Panc1 (cell line): Measurements from ENCODE around the gene RNU2-63P. TPM values are rescaled to one million over a fixed set of nuclear protein-coding genes. Genes with fewer than 3 reads are reported as not detected.

Experiments
- ATAC-seq: fragments of 200-7000 bp; cut with Tn5 transposase; 2 replicates; pipeline ENCODE4 v1.9.1; 2020; ENCODE audit warnings: mild to moderate bottlenecking, moderate library complexity
- BruUV-seq: library from RNA; stranded (reverse); fragments of 400-500 nt; replicated peaks from 2 replicates; lab custom pipeline; 2021; lab: Mats Ljungman, UMichigan
- CTCF ChIA-PET: fragments of 300-600 bp; sonication (Branson Sonifier 250); formaldehyde crosslinking; loops from one replicate; lab custom pipeline; 2022; ENCODE audit warnings: antibody characterized with exemption; lab: Charles Lee
- POLR2A ChIA-PET: fragments of 300-600 bp; sonication (Branson Sonifier 250); formaldehyde crosslinking; loops from one replicate; lab custom pipeline; 2022; ENCODE audit warnings: antibody characterized with exemption; lab: Charles Lee
- DNase-seq: peaks from one replicate; pipeline ENCODE4 v3.0.0-alpha.2; 2010; ENCODE audit warnings: low read depth, low spot score
- H3K27ac ChIP-seq: 2 replicates; pipeline ENCODE4 v1.5.1; 2011; ENCODE audit warnings: mild to moderate bottlenecking, low read length, inconsistent platforms
- H3K27me3 ChIP-seq: fragments of 200-500 bp; sonication (Bioruptor generic); 2 replicates; pipeline ENCODE4 v1.6.0; 2014; ENCODE audit warnings: low read length, inconsistent platforms; ENCODE audit not compliant: control insufficient read depth, insufficient read depth
- H3K36me3 ChIP-seq: fragments of 200-500 bp; sonication (Bioruptor generic); 2 replicates; pipeline ENCODE4 v1.5.1; 2014; ENCODE audit warnings: inconsistent platforms, mild to moderate bottlenecking, low read length, moderate library complexity; ENCODE audit not compliant: control insufficient read depth, insufficient read depth
- H3K4me1 ChIP-seq: 2 replicates; pipeline ENCODE4 v1.5.1; 2011; ENCODE audit warnings: inconsistent platforms, mild to moderate bottlenecking, low read length, moderate library complexity; ENCODE audit not compliant: control insufficient read depth, insufficient read depth
- H3K4me3 ChIP-seq, 2 experiments: 2 replicates each; pipeline ENCODE4 v1.5.1; 2011 to 2012; ENCODE audit warnings: low read depth in 2 of 2, low read length in 2 of 2, mild to moderate bottlenecking in 2 of 2, inconsistent platforms in 1 of 2, moderate library complexity in 1 of 2
- H3K9me3 ChIP-seq: fragments of 200-500 bp; sonication (Bioruptor generic); 2 replicates; pipeline ENCODE4 v1.5.1; 2014; ENCODE audit warnings: low read depth, mild to moderate bottlenecking, inconsistent platforms, low read length, moderate library complexity; ENCODE audit not compliant: control insufficient read depth, insufficient read depth
- CTCF ChIP-seq: fragments of 450-650 bp; IDR thresholded peaks from 2 replicates; pipeline ENCODE4 v1.5.1; 2017; ENCODE audit warnings: mild to moderate bottlenecking
- POLR2AphosphoS5 ChIP-seq: IDR thresholded peaks from 2 replicates; pipeline ENCODE4 v1.6.1; 2012; ENCODE audit warnings: mild to moderate bottlenecking, low read depth, low read length, moderate library complexity
- REST ChIP-seq, 2 experiments: IDR thresholded peaks; 2 replicates each; pipeline ENCODE4 v1.6.1; 2011 to 2012; ENCODE audit warnings: low read depth in 2 of 2, control low read depth in 1 of 2, low read length in 1 of 2, mild to moderate bottlenecking in 1 of 2, moderate library complexity in 1 of 2; ENCODE audit not compliant: insufficient read depth in 1 of 2
- SIN3A ChIP-seq: IDR thresholded peaks from 2 replicates; pipeline ENCODE4 v1.6.1; 2012; ENCODE audit warnings: low read depth, mild to moderate bottlenecking, low read length, moderate library complexity, borderline replicate concordance; ENCODE audit not compliant: insufficient read depth
- TCF7L2 ChIP-seq: IDR thresholded peaks from 2 replicates; pipeline ENCODE4 v1.6.1; 2011; ENCODE audit warnings: mild to moderate bottlenecking, low read depth, low read length, inconsistent platforms
- in situ Hi-C: cut with HindIII; loops from 2 replicates; pipeline ENCODE4 v1.10.0; 2016; ENCODE audit warnings: low sequenced_read_pairs, low pct_unique_long_range_greater_than_20kb
- intact Hi-C: fragments of 100-400 bp; cut with micrococcal nuclease; formaldehyde crosslinking; loops from one replicate; pipeline ENCODE4 v1.10.0; 2022; ENCODE audit not compliant: unreplicated experiment
- total RNA-seq: library from RNA; stranded (reverse); gene quantifications from one replicate; pipeline ENCODE4 v1.2.1, GENCODE V29; 2021; ENCODE audit not compliant: unreplicated experiment

The RNU2-63P gene
- total RNA-seq, 1 experiment from 2014 or later: 14.0 TPM

GRCh38 chr2:88006912-88007439 is 9.4 kb downstream of the RNU2-63P start:
- ATAC-seq: no peak
- intact Hi-C loops: no loop called here
- POLR2A ChIA-PET: no interaction called here

GRCh38 chr2:88005776-88006175 is 10.6 kb downstream of the RNU2-63P start:
- Histone ChIP-seq H3K36me3 (no peaks in the 10 kb centered on the region), H3K4me1 (0 out of 2 replicates have a peak, but pooled peaks cover 3% of the 10 kb centered on the region), H3K9me3 (no peaks in the 10 kb centered on the region), H3K4me3 (no peak overlapping the region), H3K27ac (no peak overlapping the region), H3K27me3 (no peaks in the 10 kb centered on the region)
- TF ChIP-seq CTCF (no peak), REST (IDR thresholded peaks at IDR 0.05; ENCODE audit: insufficient read depth in 1 of 2, low read depth in 2 of 2, low read length in 1 of 2) (no peak), TCF7L2 (no peak), POLR2AphosphoS5 (no peak), SIN3A (no peak)
- in situ Hi-C loops: no loop called here
- ChIA-PET CTCF (no interaction called here), POLR2A (no interaction called here)
- intact Hi-C loops: no loop called here
- BruUV-seq: no TSS peak
- ATAC-seq (no peak), DNase-seq (no peak)

More at GRCh38 chr2:88006912-88007439, 9.4 kb downstream of the RNU2-63P start:
- in situ Hi-C loops: no loop called here
- no peaks in the 10 kb centered on the region for H3K9me3 ChIP-seq
- no peak for TF ChIP-seq TCF7L2
- no peak for TF ChIP-seq SIN3A
- TF ChIP-seq REST (IDR thresholded peaks at IDR 0.05; ENCODE audit: insufficient read depth in 1 of 2, low read depth in 2 of 2, low read length in 1 of 2): no peak
- TF ChIP-seq POLR2AphosphoS5: no peak
- no peak for TF ChIP-seq CTCF
- CTCF ChIA-PET: no interaction called here
- no peak overlapping the region for H3K27ac ChIP-seq
- H3K36me3 ChIP-seq: no peaks in the 10 kb centered on the region
- no peak for DNase-seq
- BruUV-seq: no TSS peak
- H3K4me1 ChIP-seq: 0 out of 2 replicates have a peak, but pooled peaks cover 3% of the 10 kb centered on the region
- no peak overlapping the region for H3K4me3 ChIP-seq
- H3K27me3 ChIP-seq: no peaks in the 10 kb centered on the region
